H9 (cell line): ENCODE results near the gene FADD. TPM values are rescaled to one million over a fixed set of nuclear protein-coding genes. Genes with fewer than 3 reads are reported as not detected.

Source experiments
- DNase-seq: peaks from one replicate; pipeline ENCODE4 v3.0.0-alpha.2; 2017
- H2AFZ ChIP-seq: one replicate; pipeline ENCODE4 v1.6.1; 2013; ENCODE audit warnings: mild to moderate bottlenecking, low read length, control low read depth, moderate library complexity
- H2AK5ac ChIP-seq: 2 replicates; pipeline ENCODE4 v1.6.1; 2013; ENCODE audit warnings: low read length, control low read depth, mixed read lengths; ENCODE audit not compliant: insufficient read length
- H2BK120ac ChIP-seq: one replicate; pipeline ENCODE4 v1.6.1; 2013; ENCODE audit warnings: low read depth, mild to moderate bottlenecking, low read length, control low read depth, inconsistent platforms; ENCODE audit not compliant: poor library complexity, severe bottlenecking
- H2BK12ac ChIP-seq: 2 replicates; pipeline ENCODE4 v1.6.1; 2013; ENCODE audit warnings: low read length, control low read depth, mixed read lengths, low read depth; ENCODE audit not compliant: insufficient read length
- H2BK15ac ChIP-seq: 2 replicates; pipeline ENCODE4 v1.6.1; 2013; ENCODE audit warnings: low read depth, low read length, control low read depth
- H2BK20ac ChIP-seq: one replicate; pipeline ENCODE4 v1.6.1; 2013; ENCODE audit warnings: low read depth, mild to moderate bottlenecking, low read length, control low read depth, inconsistent platforms; ENCODE audit not compliant: poor library complexity, severe bottlenecking
- H2BK5ac ChIP-seq: 2 replicates; pipeline ENCODE4 v1.6.1; 2013; ENCODE audit warnings: low read length, control low read depth, mixed read lengths; ENCODE audit not compliant: insufficient read length
- H3K14ac ChIP-seq: 2 replicates; pipeline ENCODE4 v1.6.1; 2013; ENCODE audit warnings: low read length, control low read depth; ENCODE audit not compliant: insufficient read depth
- H3K18ac ChIP-seq: 2 replicates; pipeline ENCODE4 v1.6.1; 2013; ENCODE audit warnings: low read depth, mild to moderate bottlenecking, mixed read lengths, low read length, control low read depth; ENCODE audit not compliant: insufficient read length
- H3K23ac ChIP-seq: 2 replicates; pipeline ENCODE4 v1.6.1; 2013; ENCODE audit warnings: low read length, control low read depth, mixed read lengths, low read depth; ENCODE audit not compliant: insufficient read length
- H3K23me2 ChIP-seq: 2 replicates; pipeline ENCODE4 v1.6.1; 2013; ENCODE audit warnings: low read depth, mild to moderate bottlenecking, mixed read lengths, low read length, control low read depth; ENCODE audit not compliant: insufficient read length, poor library complexity, severe bottlenecking
- H3K27ac ChIP-seq: 2 replicates; pipeline ENCODE4 v1.5.1; 2013; ENCODE audit warnings: low read length, control low read depth, mixed read lengths, low read depth; ENCODE audit not compliant: insufficient read length
- H3K27me3 ChIP-seq: 2 replicates; pipeline ENCODE4 v1.6.1; 2013; ENCODE audit warnings: low read length, control low read depth, inconsistent platforms; ENCODE audit not compliant: insufficient read depth
- H3K4ac ChIP-seq: 2 replicates; pipeline ENCODE4 v1.6.1; 2013; ENCODE audit warnings: low read depth, mild to moderate bottlenecking, control low read depth, inconsistent platforms, low read length, moderate library complexity
- H3K4me1 ChIP-seq: 2 replicates; pipeline ENCODE4 v1.6.1; 2013; ENCODE audit warnings: low read length, control low read depth, inconsistent platforms; ENCODE audit not compliant: insufficient read depth
- H3K4me2 ChIP-seq: 2 replicates; pipeline ENCODE4 v1.6.1; 2013; ENCODE audit warnings: low read length, control low read depth, mixed read lengths; ENCODE audit not compliant: insufficient read length, insufficient read depth
- H3K56ac ChIP-seq: 2 replicates; pipeline ENCODE4 v1.6.1; 2013; ENCODE audit warnings: low read depth, mild to moderate bottlenecking, mixed read lengths, low read length, control low read depth; ENCODE audit not compliant: insufficient read length
- H3K79me1 ChIP-seq: 2 replicates; pipeline ENCODE4 v1.6.1; 2013; ENCODE audit warnings: low read depth, mild to moderate bottlenecking, moderate library complexity, low read length, control low read depth, inconsistent platforms; ENCODE audit not compliant: insufficient read depth, poor library complexity, severe bottlenecking
- H3K79me2 ChIP-seq: 2 replicates; pipeline ENCODE4 v1.6.1; 2013; ENCODE audit warnings: low read length, control low read depth, inconsistent platforms; ENCODE audit not compliant: insufficient read depth
- H3K9ac ChIP-seq: 2 replicates; pipeline ENCODE4 v1.6.1; 2013; ENCODE audit warnings: low read length, control low read depth, mixed read lengths; ENCODE audit not compliant: insufficient read length; ENCODE audit errors: extremely low read depth
- H3K9me3 ChIP-seq: one replicate; pipeline ENCODE4 v1.6.1; 2013; ENCODE audit warnings: low read depth, low read length, inconsistent platforms; ENCODE audit not compliant: control insufficient read depth
- H3T11ph ChIP-seq: one replicate; pipeline ENCODE4 v1.6.1; 2013; ENCODE audit warnings: mild to moderate bottlenecking, low read length, control low read depth, inconsistent platforms
- H4K20me1 ChIP-seq: one replicate; pipeline ENCODE4 v1.6.1; 2013; ENCODE audit not compliant: control insufficient read depth, insufficient read length, insufficient read depth
- H4K5ac ChIP-seq: 2 replicates; pipeline ENCODE4 v1.6.1; 2013; ENCODE audit warnings: low read depth, mild to moderate bottlenecking, mixed read lengths, low read length, control low read depth; ENCODE audit not compliant: insufficient read length
- H4K8ac ChIP-seq: replicated peaks from 2 replicates; pipeline ENCODE4 v1.6.1; 2013; ENCODE audit warnings: low read length, control low read depth, mixed read lengths, low read depth; ENCODE audit not compliant: insufficient read length
- H4K91ac ChIP-seq: 2 replicates; pipeline ENCODE4 v1.6.1; 2013; ENCODE audit warnings: low read depth, mild to moderate bottlenecking, moderate library complexity, mixed read lengths, low read length, control low read depth; ENCODE audit not compliant: insufficient read length
- H3K27ac Mint-ChIP-seq, 3 experiments: 2 replicates in 2 of 3; 3 replicates in 1 of 3; pipeline ENCODE4 v1.8.0; 2020 to 2021; ENCODE audit warnings: mixed read lengths in 3 of 3, mild to moderate bottlenecking in 1 of 3, moderate library complexity in 1 of 3
- H3K27me3 Mint-ChIP-seq: 2 replicates; pipeline ENCODE4 v1.8.0; 2021; ENCODE audit warnings: low read depth, mild to moderate bottlenecking, moderate library complexity, mixed read lengths
- H3K36me3 Mint-ChIP-seq, 3 experiments: 2 replicates in 2 of 3; 3 replicates in 1 of 3; pipeline ENCODE4 v1.8.0; 2020 to 2021; ENCODE audit warnings: low read depth in 3 of 3, mixed read lengths in 3 of 3; ENCODE audit not compliant: insufficient read depth in 1 of 3
- H3K4me1 Mint-ChIP-seq, 2 experiments: 2 replicates each; pipeline ENCODE4 v1.8.0; 2020; ENCODE audit warnings: mixed read lengths in 2 of 2
- H3K4me3 Mint-ChIP-seq, 2 experiments: 2 replicates in 1 of 2; 3 replicates in 1 of 2; pipeline ENCODE4 v1.8.0; 2020 to 2021; ENCODE audit warnings: mild to moderate bottlenecking in 2 of 2, mixed read lengths in 2 of 2, moderate library complexity in 1 of 2
- H3K9me3 Mint-ChIP-seq, 2 experiments: 2 replicates in 1 of 2; 3 replicates in 1 of 2; pipeline ENCODE4 v1.8.0; 2020; ENCODE audit warnings: mild to moderate bottlenecking in 2 of 2, mixed read lengths in 2 of 2, moderate library complexity in 1 of 2
- CTCF ChIP-seq: fragments of 200-600 bp; sonication (generic); conservative IDR thresholded peaks from 3 replicates; pipeline ENCODE4 v1.8.0; 2021; ENCODE audit warnings: antibody characterized with exemption, mild to moderate bottlenecking
- WGBS: extraction: QIAGEN DNeasy Blood & Tissue Kit; methylation state at CpG from one replicate; pipeline ENCODE4 v1.1.7; 2013; ENCODE audit warnings: missing lambda C conversion rate, low lambda C conversion rate, mixed read lengths; ENCODE audit not compliant: insufficient read length; ENCODE audit errors: extremely low coverage; 5-methylcytosine and 5-hydroxymethylcytosine counted together
- total RNA-seq: library from RNA; stranded (reverse); gene quantifications from 2 replicates; pipeline ENCODE4 v1.2.1, GENCODE V29; 2021

FADD gene
- total RNA-seq, 1 experiment from 2014 or later: 51.1 TPM

GRCh38 chr11:70220136-70220535, 17.0 kb downstream of the FADD start:
- no peak overlapping the region for H2BK5ac ChIP-seq
- TF ChIP-seq CTCF: no peak
- no CpG with 5 or more reads among the region's 3 CpGs for WGBS

More at GRCh38 chr11:70220136-70220535, 17.0 kb downstream of the FADD start:
- H3K9me3 ChIP-seq: no peaks in the 10 kb centered on the region
- H3K27ac ChIP-seq: no peak overlapping the region
- no peak overlapping the region for H2BK20ac ChIP-seq
- H3K23me2 ChIP-seq: no peaks in the 10 kb centered on the region
- H2BK15ac ChIP-seq: no peak overlapping the region
- H3K14ac ChIP-seq: peak overlapping the region; percentile 12; the same call in 1 of the 2 replicates
- no peak overlapping the region for H3K18ac ChIP-seq
- no peak overlapping the region for H4K5ac ChIP-seq
- no peak overlapping the region for H3K4ac ChIP-seq
- no peak overlapping the region for H3K56ac ChIP-seq
- no peaks in the 10 kb centered on the region for H4K20me1 ChIP-seq
- no peak overlapping the region for H2BK120ac ChIP-seq
- H2AFZ ChIP-seq: no peak overlapping the region
- Mint-ChIP-seq H3K36me3 (peaks cover 0 to 13% (median 8%) of the 10 kb centered on the region in 3 experiments; a peak in 5 of 7 replicates), H3K4me1 (peaks cover 27 to 30% of the 10 kb centered on the region in 2 experiments), H3K9me3 (peaks cover 17 to 22% of the 10 kb centered on the region in 2 experiments), H3K27me3 (peaks cover 6% of the 10 kb centered on the region), H3K27ac (no peak overlapping the region), H3K4me3 (no peak overlapping the region)
- H3K27me3 ChIP-seq: no peaks in the 10 kb centered on the region
- no peak overlapping the region for H4K91ac ChIP-seq
- no peak overlapping the region for H3K4me2 ChIP-seq
- H3K4me1 ChIP-seq: peaks cover 2% of the 10 kb centered on the region; the same call in 1 of the 2 replicates
- H4K8ac ChIP-seq: no peak overlapping the region
- no peak overlapping the region for H2BK12ac ChIP-seq
- no peak overlapping the region for H2AK5ac ChIP-seq
- H3K79me1 ChIP-seq: no peaks in the 10 kb centered on the region
- H3K23ac ChIP-seq: no peak overlapping the region
- no peak for DNase-seq
- H3K79me2 ChIP-seq: no peaks in the 10 kb centered on the region
- no peak overlapping the region for H3K9ac ChIP-seq
- no peak overlapping the region for H3T11ph ChIP-seq
